EL (cell line): Measurements from ENCODE around the gene SETD5.

Experiments used
- DNase-seq: peaks from one replicate; pipeline ENCODE4 v3.0.0-alpha.2; 2016

The SETD5 gene, protein sequence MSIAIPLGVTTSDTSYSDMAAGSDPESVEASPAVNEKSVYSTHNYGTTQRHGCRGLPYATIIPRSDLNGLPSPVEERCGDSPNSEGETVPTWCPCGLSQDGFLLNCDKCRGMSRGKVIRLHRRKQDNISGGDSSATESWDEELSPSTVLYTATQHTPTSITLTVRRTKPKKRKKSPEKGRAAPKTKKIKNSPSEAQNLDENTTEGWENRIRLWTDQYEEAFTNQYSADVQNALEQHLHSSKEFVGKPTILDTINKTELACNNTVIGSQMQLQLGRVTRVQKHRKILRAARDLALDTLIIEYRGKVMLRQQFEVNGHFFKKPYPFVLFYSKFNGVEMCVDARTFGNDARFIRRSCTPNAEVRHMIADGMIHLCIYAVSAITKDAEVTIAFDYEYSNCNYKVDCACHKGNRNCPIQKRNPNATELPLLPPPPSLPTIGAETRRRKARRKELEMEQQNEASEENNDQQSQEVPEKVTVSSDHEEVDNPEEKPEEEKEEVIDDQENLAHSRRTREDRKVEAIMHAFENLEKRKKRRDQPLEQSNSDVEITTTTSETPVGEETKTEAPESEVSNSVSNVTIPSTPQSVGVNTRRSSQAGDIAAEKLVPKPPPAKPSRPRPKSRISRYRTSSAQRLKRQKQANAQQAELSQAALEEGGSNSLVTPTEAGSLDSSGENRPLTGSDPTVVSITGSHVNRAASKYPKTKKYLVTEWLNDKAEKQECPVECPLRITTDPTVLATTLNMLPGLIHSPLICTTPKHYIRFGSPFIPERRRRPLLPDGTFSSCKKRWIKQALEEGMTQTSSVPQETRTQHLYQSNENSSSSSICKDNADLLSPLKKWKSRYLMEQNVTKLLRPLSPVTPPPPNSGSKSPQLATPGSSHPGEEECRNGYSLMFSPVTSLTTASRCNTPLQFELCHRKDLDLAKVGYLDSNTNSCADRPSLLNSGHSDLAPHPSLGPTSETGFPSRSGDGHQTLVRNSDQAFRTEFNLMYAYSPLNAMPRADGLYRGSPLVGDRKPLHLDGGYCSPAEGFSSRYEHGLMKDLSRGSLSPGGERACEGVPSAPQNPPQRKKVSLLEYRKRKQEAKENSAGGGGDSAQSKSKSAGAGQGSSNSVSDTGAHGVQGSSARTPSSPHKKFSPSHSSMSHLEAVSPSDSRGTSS (N-terminal part only)

DNA sequence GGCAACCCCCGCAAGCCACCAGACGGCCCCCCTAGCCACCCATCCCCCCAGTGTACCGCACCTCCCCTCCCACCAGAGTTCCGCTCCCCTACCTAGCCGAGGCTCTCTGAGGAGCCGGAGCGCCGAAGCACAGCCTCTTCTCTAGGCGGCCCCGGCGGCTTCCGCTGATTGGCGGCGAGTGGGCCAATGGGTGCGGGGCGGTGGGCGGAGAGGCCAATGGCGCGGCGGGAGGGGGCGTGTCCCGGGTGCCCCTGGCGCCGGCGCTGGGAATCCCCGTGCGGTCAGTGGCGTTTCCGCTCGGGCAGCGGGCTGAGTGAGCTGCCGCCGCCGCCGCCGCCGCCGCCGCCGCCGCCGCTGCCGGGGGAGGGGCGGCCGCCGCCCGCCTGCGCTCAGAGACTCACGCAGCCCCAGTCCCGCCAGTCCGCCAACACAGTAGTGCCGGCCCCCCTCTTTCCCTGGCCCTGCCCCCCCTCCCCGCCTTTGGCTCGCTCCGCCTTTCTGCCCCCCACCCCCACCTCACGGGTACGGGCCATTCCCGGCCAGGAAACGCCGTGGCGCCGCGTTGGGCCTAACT, at the start of gene SETD5:
TSS of gene SETD5 (plus strand) at position 284 of the 574 bp plus-strand sequence. CDS start 31,324 bp downstream, outside the sequence.
- DNase-seq: peak; percentile 97

DNA sequence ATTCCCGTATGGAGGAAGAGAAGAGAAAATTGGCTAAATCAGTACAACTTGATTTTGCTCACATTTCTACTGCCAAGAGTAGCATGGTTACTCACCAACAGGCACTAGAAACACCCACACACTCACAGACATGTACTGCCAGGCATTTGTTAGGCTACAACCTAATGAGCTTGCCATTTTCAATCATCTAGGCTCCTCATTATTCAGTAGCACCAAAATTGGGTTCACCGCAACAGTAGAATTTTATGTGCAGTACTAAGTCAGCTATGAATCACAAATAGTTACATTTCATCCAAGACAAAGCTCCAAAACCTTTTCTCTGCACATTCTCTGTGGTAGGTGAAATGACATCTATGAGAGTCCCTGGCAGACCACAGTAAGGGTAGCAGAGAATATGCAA, 49.5 kb upstream of the SETD5 start:
- peak; percentile 55 for DNase-seq

DNA sequence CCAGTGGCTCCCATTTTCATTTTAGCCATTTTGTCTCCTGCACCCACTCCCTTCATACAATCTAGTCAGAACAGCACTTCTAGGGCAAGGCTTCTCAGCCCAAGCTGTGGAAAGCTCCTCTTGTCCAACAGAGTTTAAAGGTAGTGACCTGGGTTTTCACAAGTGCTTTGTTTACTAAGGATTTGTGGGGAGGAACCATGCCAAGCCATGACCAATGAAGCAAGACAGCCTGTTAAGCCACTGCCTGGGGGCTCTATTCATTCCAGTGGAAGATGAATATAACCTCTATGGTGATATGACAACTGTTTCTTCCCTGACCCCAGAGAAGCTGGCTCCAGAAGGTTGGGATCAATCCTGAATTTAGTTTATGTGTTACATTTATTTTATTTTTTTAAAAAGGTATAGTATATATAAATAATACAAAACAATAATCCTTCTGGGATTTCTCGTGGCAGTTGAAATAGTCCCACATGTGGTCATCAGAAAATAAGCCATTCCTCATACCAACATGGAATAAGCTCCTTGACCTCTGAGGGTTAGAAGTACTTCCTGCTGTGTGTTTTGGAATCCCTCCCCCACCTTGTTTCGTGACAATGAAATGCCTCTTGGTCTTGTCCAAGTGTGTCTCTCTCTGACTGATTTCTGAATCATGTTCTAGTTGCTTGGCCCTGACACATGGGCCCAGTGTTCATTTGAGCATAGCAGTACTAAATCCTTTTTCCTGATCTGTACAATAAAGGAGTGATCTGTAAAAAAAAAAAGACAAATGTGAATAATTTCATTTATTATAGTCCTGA, 47.9 kb upstream of the SETD5 start:
- peak; percentile 93 for DNase-seq

DNA sequence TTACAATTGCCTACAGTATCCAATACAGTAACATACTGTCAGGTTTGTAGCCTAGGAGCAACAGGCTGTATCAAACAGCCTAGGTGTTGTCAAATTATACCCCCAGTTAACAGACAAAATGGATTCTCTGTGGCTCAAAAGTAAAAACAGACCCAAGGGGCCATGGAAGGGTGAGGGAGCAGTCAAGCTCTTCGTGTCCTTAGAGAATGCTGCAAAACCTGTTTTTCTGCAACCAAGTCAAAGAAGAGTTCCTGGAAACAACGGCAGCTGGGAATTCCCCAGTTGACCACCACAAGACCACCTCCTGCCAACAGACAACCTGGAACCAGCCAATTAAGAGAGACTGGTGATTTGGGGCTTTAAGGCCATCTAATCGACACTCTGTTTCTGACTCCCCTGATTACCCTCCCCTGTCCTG, 45.7 kb upstream of the SETD5 start:
- no peak for DNase-seq

DNA sequence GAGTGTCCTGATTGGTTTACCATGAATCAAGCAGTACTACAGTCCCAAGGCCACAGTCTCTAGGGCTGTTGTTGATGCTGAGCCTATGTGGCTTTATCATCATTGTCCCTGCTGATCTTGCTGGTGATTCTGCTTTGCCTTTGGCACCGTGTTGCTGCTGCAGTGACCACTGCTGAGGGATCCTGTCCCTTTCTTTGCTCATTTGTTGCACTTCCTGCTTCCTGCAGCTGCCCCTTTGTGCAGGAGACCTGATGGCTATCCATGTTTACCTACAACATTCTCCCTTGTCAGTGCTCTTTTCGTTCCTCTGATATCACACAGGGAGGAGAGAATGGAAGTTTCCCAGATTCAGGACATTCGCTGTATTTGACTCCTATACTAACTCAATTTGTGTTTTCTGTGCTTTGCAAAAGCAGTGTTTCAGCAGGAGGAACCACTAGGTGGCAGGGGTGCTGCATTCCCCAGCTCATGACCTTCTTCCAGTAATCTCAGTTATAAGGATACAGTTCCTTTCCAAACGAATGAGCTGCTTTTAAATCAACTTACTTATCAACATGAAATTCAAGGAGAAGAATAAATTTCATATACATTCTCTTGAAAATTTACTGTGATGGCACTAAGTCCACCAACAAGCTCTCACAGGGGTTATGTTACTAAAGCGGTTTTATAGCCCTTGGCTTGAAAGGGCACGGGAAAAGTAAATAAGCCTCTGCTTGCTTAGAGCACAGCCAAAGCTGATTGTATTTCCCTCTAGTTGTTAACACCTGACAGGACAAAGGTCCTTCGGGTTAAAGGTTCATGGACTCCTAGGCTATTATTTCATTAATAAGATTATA, 44.3 kb upstream of the SETD5 start:
- peak; percentile 64 for DNase-seq

DNA sequence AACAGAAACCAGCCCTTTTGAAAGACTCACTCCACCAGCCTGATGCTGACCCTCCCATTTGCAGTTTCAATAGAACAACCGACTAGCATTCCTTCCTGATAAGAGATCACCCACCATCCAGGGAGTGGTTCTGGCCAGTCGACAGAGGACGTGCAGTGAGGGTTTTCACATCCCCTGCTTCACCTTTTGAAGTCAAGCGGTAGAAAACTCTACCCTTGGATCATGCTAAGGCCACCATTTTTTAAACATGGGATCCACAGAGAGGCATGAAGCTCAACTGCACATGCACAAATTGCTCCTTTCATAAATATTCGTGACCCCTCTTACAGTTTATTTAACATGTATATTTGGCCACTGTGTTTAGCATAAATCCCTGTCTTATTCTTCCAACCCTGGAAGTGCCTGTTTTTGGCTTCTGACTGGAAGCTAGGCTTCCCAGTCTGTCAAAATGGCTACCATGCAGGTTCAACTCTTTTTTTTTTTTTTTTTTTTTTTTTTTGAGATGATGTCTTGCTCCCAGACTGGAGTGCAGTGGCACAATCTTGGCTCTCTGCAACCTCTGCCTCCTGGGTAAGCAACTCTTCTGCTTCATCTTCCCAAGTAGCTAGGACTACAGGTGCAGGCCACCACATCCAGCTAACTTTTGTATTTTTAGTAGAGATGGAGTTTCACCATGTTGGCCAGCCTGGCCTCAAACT, 35.6 kb upstream of the SETD5 start:
- DNase-seq: no peak

DNA sequence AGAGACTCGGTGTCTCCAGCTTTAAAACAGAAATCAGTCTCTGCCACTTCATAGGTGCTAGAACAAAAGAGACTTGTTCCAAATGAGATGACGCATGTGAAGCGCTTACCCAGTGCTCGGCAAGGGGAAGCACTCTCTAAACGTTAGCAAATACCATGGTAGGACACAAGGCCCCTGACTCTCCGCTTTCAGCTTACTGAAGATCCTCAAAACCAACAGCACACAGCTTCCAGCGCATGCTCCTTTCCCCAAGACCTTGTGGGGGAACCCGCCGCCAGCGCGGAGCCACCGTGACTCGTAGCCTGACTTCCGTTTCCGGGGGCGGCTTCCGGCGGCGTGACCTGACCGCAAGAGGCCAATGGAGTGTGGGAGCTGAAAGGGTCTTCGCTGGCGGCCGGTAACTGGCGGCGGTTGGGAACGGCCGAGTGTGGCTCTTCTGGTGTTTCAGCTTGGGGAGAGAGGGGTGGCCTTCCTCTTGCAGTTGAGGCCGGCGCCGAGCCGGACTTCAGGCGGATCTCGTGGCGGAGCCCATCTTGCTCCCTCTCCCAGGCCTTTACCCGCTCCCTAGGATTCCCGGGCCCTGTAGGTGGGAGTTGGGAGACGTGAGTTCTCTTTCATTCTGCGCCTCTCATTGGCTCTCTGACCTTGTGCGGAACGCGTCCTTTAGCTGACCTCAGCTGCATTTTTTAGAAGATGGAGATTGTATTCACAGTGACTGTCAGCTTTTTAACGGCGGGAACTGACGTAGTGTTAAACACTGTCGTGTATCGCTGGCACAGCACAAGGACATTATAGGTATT, 34.5 kb upstream of the SETD5 start, which contains the start of gene THUMPD3:
TSS of gene THUMPD3 (plus strand) at position 324 of the 800 bp plus-strand sequence. CDS start 2,015 bp downstream, outside the sequence.
- DNase-seq: peak; percentile 93

DNA sequence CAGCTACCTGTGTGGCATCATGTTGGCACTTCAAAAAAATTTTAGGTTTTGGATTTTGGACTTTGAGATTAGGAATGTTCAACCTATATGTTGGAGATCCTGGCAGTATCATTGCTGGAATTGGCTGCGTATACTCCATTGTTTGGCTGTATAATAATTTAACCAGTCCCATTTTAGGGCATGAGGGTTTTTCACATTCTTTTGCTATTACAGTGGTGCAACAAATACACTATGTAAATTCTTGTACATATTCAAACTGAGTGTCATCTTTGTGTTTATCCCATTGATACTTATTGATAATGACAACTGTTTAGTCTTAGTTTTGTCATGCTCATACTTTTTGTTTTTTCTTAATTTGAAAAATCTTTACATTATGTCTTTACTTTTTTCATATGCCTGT, 27.9 kb upstream of the SETD5 start:
- no peak for DNase-seq

DNA sequence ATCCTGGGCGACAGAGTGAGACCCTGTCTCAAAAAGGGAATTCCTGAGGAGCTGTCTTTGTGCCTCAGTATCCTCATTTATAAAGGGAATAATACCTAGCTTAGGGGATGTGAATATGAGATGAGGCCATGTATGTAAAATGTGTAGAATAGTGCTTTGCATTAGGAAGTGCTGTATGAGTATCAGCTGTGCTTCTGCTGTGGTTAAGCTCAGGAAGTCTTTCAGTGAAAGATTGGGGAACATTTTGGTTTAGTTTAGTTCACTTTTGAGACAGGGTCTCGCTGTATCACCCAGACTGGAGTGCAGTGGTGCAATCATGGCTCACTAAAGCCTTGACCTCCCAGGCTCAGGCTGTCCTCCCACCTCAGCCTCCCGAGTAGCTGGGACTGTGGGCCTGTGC, 23.9 kb upstream of the SETD5 start:
- no peak for DNase-seq

DNA sequence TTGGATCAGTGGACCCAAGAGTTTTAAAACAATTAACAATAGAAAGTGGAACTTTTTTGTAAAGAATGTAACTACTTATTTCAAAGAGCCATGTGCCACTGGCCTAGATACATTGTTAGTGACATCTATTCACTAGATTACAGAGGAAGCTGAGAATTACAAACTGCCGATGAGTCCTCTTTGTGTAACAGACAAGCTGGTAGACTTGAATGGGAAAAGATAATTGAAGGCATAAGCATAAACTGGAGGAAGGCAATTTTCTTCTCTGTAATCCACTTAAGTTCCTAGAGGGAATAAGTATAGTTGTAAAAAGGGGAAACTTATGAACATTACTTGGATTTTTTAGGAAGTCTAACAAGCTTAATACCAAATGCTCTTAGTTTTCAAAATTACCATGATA, 19.4 kb upstream of the SETD5 start:
- no peak for DNase-seq

DNA sequence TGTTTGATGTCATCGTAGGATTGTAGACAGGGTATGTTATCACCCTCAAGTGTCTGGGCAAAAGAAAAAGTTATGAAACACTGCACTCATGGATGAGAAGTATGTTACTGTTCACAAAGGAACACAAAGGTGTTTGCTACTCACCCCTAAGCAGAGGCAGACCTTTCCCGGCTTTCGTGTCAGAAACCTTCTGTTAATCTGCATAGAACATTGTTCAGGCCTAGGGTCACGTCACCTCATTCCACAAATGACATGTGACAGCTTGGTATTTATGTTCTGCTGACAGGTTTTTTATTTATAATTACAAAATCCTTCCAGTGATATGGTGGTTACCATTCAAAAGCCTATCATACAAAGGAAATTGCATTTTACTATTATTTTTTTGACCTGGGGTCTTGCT, 18.1 kb upstream of the SETD5 start:
- no peak for DNase-seq

DNA sequence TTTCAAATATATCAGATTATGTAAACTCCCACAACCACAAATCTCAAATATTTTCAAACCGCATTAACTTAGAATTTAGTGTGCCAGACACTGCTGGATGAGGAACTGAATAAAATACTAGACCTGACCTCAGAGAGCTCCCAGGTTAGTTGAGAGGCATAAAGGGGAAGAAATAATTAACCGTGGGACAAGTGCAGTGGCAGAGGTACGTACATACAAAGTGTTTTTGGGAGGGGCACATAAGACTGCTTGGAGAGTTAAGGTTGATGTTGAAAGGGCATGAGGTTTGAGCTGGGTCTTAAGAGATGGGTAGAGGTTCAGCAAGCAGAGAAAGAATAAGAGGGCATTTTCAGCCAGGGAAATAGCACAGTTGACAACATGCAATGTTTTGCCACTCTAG, 17.4 kb upstream of the SETD5 start:
- DNase-seq: no peak

DNA sequence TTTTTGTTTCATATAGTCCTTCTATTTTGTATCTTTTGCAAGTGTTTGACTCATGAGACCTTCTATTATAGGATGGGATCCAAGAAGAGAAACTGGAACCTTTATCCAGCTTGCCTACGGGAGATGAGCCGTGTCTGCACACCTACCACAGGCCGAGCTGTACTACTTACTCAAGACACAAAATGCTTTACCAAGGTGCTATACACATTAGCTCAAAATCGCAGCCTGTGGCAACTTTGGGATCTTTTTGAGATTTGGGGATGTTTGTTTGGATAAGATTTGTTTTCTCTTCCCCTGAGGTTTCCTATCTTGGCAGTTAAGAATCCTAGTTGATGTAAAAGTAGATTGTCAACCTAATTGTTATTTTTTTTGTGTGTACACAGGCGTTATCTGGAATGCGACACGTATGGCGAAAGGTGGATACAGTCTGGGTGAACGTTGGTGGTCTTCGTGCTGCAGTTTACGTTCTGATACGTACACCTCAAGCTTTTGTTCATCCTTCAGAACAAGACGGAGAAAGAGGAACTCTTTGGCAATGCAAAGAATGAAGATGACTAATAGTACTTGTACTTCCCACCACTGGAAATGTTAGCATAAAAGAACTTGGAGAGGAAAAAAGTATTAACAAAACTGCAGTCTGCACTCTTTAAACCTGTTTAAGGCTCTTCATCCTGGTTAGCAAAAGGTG, 13.1 kb upstream of the SETD5 start:
- no peak for DNase-seq

DNA sequence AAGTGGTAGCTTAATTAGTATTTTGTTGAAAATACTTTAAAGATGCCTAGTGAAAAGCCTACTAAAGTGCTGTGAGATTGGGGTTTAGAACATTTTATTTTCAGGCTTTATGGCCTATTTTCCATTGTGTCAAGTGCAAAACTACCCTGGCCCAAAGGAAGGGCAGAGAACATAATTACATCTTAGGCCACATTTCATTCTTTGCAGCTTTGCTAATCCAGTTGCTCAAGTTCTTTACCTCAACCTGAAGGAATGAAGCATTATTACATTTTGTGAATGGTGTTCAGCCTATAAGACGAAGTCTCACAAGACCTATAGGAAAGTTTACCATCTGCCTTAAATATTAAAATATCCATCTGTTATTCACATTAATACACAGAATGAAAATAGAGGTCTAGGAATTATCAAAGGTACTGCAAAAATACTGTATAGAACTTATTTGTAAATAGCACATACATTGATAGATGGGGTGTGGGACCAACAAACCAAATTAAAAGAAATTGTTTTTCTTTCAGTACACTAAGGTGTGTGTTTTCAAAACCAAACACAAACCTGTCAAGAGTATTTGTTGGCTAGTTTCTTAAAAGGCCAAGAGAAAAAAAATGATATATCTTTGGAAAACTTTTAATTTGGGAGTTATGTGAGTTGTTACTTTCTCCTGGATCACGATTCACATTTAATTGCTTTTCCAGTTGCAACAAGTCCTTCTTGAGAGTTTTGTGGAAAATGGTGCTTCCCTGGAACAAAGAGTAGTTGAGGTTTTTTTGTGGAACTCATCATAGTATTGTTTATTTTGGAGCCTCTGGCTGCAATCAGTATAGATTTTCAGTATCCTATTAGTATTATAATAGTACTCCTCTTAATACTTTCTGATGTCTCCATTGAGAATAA, 12.0 kb upstream of the SETD5 start:
- no peak for DNase-seq

DNA sequence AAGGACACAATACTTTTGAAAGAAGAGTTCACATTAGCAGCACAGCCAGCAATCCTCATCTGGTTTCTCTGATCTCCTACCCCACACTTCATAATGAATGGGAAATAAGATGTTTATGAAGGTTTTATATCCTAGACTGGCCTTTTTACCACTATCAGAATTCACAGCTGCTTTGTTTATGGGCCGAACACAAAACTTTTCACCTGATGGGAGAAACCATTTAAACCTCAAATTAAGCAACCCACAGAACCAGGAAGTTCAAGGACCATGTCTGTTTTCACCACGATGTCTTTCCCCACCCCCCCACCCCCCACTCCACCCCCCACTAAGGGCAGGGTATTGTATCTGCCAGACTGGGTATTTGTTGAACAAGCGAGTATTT, 11.3 kb upstream of the SETD5 start:
- no peak for DNase-seq

DNA sequence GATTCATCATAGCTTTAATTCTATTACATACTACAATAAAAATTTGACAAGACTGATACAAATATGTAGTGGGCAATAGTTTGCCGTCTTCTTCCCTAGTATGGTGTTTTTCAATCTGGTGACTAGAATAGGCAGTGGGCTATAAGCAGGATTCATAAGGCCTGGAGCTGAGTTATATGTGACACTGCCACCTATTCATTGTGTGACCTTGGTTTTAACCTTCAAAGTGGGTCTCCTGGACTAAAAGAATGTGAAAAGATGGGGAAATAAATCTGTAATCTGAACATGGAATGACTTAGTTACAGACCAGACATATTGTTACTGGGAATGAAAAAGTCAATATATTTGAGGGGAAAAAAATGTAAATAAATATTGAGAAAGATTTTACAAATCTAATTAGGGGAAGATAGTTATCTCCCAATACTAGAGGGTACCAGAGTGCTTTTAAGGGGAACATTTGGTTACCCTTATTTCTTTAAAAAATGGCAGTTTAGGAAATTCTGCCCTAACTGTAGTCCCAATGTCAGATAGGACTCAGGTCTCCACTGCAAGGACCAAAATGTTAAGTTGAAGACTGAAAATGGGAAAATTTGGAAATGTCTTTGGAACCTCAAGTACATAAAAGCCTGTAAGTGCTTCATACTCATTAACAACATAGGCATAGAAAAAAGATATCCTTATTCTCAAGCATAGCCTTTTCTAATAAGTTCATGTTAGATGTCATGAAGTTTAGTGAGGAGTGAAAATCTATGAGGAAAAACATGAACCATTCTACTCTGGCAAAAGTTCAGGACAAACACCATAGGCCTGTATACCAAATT, 10.7 kb upstream of the SETD5 start:
- no peak for DNase-seq

DNA sequence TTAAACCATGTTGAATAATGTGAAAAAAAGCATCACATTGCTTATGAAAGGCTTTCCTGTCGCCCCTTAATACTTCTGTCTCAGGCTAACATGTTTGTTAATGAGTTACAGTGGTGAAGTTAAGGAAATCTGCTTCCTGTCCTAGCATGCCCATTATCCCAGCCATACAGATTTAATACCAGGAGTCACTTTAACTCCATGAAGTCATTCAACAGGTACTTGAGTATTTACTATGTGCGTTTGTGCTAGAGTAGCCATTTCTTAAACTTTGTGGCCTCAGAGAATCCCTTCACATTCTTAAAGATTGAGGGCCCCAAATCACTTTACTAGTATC, 10.1 kb upstream of the SETD5 start:
- DNase-seq: no peak
